Stimulated activated CD4-positive, alpha-beta T cell treated with anti-CD3 and anti-CD28 coated beads, Interleukin-2, amount 100 ng/mL, for 24 hours (primary cell): Measurements from ENCODE around the gene JPH4.

Source experiments
- DNase-seq, 2 donors: peaks; one replicate each; pipeline ENCODE4 v3.0.0-alpha.2; 2020

JPH4 gene

DNA sequence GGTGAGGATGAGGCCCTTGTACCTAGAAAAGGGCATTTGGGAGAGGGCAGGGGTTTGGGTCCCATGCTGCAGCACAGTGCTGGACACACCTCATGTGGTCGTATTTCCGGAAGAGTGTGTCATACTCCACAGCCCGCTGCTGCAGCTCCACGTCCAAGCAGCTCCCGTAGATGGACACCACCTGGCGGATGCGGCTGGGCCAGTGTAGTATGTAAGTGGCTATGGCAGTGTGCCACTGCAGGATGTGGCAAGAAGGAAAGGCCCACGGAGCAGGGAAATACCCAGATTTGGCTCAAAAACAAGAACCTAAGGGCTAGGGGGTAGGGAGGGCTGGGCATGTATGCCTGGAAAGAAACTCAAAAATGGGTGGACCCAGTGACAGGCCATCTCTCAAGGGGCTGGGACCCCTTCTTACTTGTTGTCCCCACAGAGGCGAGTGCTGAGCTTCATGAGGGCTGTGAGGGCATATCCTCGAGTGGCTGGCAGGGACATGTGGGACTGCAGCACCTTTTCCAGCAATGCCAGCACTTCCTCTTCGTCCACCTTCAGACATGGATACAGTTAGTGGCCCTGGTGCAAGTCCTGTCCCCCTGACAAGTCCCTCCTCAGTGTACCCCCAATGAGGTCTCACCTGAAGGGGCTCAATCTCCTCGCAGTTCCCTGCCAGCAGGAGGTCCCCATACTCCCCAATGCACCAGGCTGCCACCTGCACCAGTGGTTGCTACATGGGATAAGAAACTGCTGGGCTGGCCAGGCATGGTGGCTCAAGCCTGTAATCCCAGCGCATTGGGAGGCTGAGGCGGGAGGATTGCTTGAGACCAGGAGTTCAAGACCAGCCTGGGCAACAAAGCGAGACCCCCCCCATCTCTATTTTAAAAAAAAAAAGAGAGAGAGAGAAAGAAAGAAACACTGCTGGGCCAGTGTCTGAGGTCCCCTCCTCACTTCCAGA lies 16.4 kb downstream of the JPH4 start:
- no peak for DNase-seq

DNA sequence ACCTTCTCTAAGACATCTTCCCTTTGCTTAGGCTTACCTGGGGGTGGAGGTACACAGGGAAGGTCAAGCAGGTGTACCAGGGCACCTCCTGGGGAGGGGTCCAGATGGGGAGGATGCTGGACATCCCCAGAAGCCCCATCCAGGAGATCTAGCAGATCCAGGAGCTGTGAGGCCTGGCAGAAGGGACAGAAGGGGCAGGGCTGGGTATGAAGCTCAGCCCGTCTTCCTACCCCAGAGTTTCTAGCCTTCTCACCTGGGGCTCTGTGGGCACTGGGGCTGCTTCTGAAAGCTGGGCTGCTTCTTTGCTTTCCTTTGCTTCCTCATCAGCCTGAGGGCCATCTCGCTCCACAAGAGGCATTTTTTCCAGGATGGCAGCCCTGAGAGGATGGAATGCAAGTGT lies 17.3 kb downstream of the JPH4 start:
- no peak for DNase-seq

DNA sequence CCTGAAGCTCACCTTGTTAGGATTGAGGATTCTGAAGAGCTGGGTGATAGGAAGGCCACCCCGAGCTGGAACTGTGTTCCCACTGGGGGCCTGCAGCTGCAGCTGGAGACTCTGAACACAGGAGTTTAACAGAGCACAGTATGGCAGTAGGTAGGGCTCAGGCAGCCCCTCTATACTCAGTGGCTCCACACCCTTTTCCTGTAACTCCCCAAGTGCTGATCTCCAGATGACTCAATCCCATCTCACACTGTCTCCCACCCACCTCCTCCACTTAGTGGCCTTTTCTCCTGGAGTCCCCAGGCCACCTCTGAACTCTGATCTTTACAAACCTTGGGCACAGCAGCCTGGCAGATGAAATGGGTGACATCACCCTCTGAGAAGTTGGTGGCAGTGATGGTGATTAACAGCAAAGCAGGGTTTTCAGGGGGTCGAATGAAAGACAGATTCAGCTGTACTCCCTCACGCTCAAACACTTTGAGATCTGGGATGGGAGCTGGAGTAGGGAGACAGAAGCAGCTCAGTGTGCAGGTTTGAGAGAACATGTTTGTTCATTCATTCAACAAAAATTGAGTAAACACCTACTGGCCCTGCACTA lies 18.6 kb downstream of the JPH4 start:
- DNase-seq = no peak

DNA sequence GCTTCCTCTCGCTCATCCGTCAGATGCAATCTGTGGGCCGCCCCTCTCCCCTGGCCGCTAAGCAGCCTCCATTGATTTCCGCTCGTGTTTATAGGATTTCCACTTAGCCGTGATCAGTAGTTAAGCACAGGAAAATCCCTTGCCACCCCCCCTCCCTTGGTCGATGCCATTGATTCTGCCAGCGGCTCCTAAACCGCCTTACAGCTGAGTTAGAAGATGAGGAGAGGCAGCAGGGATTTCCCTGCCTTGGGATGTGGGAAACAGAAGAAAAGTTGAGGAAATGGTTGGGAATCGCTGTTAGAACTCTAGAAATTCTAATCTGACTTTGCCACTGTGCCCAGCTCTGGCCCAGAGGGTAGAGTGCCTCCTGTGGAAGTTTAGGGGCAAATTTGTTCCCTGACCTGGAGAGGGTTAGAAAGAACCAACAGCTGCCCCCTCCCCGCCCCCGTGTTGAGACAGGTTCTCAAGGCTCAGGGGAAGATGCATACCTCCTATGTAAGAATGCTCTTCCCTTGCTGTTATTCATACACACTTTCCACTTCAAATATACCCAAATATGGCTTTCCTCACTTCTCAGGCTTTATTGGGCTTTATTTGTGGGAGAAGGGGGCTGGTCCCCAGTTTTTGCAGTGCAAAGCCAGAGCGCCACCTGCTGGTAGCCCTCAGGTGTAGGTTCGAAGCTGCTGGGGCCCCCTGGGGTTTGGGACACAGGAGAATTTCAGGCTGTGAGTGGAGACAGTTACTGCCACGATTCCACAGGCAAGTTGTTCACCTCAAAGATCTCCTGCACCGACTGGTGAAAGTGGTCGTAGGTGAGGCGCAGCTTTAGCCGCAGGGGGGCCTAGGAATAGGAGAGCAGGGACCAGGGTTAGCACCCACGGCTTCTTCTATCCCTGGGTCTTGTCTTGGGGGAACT lies 19.3 kb downstream of the JPH4 start:
- DNase-seq = peak; percentile 78 to 81

DNA sequence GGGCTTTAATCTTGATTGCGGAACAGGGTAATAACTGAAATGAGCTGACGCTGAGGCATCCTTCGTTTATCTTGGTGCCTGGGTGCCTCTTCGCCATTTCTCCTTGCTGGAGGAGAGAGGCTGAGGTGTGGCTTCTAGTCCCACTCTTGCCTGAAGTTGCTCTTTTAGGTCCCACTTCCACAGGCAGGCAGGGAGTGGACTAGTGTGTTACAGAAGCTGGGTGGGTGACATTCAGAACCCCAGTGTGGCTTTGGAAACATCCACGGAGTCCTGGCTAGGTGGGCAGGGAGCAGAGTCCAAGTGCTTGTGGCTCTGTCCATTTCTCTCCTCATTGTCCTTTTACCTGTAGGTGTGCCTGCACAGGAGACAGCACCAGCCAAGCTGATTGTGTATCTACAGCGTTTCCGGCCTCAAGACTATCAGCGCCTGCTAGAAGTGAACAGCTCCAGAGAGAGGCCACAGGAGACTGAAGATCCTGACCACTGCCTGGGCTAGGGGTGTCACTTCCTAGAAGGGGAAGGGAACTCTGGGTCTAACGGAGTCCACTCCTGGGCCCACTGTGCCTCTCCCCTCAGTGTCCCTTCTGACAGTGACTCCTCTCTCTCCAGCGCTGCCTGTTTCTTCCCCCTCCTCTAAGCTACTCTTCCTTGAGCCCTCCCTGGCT lies 20.1 kb downstream of the JPH4 start:
- DNase-seq = no peak

DNA sequence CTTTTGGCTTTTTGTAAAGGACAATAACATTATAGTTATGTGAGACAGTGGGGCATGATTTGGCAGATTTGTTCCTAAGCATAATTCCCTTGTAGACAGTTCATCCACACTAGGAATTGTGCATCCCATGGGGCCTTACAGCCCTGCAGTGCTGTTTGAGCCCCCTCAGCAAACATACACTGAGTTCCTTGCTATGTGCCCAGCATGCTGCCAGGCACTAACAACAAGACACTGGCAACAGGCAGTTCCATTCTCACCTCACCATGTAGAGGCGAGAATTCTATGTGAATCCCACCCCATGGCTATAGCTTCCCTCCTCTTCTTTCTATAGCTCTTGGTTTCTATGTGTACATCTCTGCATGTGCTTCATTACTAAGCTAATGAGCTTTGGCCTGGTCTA lies 20.6 kb downstream of the JPH4 start:
- DNase-seq = no peak

DNA sequence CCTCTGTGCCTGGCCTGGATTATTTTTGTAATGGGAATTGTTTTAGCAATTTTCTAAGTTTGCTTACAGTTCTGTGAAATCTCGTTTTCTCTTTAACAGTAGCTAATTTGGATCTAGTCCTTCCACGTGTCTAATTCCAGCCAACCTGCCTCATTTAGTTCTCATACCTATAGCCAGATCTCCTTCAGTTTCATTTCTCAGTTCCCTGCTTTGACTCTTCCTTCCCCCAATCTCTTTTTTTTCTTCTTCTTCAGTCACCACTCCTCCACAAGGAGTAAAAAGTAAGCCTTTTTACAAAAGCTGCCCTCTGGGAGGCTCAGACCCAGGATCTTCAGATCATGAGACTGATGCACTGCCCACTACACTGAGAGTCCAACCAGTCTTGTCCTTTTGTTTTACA lies 21.1 kb downstream of the JPH4 start:
- DNase-seq = no peak

DNA sequence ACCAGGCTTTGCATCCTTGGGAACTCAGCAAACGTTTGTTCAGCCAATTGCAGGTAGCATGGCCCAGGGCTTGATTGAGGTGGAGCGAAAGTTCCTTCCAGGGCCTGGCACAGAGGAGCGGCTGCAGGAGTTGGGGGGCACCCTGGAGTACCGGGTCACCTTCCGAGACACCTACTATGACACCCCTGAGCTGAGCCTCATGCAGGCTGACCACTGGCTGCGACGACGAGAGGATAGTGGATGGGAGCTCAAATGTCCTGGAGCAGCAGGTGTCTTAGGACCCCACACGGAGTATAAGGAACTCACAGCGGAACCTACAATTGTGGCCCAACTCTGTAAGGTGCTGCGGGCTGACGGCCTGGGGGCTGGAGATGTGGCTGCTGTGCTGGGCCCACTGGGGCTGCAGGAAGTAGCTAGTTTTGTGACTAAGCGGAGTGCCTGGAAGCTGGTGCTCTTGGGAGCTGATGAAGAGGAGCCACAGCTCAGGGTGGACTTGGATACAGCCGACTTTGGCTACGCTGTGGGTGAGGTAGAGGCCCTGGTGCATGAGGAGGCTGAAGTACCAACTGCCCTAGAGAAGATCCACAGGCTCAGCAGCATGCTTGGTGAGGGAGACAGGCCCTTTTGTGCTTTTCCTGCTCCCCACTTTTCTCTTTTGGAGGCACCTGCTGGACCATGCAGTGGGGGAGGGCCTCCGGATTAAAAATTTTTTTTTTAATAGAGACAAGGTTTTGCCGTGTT lies 21.7 kb downstream of the JPH4 start:
- no peak for DNase-seq

DNA sequence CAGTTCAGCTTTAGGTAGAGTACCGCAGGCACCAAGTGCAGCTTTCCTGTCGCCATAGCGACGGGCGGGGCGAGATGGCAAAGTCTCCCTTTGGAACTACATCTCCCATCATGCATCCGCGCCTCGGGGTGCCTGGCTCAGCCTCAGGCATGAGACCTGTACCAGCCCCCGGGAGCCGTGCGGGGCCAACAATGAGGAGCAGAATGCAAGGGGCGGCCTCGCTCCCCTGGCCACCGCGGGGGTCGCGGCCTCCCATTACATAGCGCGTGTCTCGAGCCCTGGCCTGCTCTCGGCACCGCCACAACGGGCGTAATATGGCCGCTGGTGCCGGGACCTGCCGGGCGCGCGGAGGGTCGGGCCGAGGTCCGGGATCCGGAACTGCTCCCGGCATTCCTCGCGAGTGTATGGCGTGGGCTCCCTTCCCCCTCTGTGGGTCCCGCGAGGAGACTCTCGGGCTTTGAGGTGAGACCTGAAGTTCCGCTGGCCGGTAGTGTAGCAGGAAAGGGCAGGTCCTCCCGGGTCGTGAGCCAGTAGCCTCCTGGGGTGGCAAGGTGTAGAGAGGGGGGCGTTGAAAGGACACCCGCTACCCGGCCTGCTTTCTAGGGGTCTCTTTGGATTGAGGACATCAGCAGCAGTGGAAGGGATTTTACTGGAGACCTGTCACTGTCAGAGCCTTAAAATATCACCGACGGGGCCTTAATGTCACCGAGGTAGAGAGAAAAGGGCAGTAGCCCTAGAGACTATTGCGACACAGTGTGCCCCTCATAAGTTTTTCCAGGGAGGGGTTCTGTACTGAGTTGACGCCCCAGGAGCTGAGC lies 22.5 kb downstream of the JPH4 start, which contains the start of gene THTPA:
Gene THTPA (plus strand): TSS at position 390 of the 818 bp plus-strand sequence. CDS start 487 bp downstream, outside the sequence.
- DNase-seq = peak; percentile 93

DNA sequence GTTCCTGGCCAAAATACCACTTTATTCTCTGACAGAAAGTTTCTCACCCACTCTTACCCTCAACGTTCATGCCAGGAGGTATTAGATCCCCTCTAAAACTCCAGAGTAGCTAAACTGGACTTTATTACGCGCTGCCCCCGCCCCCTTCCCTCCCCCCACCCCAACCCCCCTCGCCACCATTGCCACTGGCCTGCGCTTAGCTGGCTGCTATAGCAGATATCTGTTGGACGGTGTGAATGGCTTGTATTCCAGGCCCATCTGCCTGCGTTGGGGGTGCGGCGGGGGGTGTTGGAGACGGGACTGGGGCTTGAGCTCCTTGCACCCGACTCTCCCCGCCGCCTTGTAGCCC lies 23.1 kb downstream of the JPH4 start:
- DNase-seq = no peak

DNA sequence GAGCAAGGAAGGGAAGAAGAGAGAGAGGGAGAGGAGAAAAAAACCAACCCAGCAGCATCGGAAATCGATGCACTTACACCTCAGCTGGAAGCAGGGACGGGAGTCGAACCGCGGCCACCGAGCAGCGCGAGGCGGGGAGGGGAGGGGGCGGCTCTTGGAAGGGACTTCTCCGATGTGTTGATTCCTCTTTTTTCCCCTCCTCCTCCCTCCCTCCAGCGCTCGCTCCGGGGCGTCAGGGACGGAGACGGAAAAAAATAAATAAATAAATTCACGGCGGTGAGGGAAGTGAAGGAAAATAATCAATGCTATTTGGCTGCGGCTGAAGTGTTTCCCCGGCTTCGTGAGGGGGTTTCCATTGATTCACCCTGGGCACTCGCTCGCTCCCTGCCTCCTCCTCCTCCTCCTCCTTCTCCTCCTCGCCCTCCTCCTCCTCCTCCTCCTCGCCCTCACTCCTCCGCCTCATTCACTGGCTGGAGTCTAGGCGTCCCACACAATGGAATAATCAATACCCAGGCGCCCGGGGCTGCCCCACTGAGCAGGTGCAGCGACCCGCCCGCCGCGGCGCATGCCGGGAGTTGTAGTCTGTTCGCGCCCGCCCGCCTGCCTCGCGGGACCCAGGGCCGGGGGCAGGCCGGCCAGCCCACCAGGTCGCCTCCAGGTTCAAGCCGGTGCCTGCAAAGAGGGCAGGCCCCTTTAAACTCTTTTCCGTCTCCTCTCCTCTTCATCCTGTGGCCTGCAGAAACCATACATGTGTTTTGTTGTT lies 27.1 kb downstream of the JPH4 start, which contains the start of gene ZFHX2:
Gene ZFHX2 (minus strand): TSS at position 500 of the 763 bp plus-strand sequence. CDS start 16,440 bp downstream, outside the sequence.
- DNase-seq = peak; percentile 84 to 90

DNA sequence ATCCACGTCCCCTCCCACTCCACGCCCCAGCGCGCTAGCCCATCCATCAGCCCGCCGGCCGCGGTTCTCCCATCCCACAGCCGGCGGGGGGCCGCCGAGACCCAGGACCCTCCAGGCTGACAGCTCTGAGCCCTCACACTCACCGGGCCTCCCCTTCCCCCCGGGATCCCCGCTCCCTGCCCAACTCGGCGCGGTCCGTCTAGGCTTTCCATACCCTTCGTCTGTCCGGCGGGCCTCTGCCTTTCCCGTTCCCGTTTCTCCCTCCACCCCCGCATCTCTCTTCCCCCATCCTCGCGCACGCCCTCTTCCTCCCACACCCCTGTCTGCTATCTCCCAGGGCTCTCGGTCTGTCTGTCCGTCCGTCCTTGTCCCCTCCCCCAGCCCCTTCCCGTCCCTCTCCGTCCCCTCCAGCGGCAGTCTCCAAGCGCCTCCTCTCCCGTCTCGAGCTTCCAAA lies 27.8 kb downstream of the JPH4 start:
- no peak for DNase-seq

DNA sequence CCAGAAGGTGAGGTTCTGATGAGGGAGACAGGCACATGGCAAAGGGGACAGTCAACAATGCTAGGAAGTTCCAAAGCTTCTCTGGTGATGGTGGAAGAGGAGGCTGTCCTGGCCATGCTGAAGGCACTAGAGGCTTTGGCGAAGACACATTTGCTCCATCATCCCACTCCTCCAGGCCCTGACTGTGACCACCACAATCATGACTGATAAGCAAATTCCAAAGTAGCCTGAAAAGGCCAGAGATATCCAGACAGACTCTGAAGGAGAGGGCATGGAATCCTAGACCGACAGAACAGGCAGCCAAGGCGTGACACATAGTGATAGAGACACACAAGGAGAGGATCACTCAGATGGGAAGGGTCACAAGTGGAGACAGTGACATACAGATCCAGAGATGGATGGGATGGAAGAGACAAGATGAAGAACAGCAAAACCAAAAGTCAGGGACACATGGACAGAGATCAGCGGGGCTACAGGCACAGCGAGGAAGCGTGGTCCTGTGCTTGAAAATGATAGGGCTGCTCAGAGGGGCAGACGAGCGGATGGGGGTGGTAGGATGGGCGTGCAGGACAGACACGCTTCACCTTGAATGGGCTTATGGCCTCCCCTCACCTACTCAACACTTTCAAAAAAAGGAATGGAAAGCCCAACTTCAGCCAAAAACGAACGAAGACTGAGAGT lies 28.3 kb downstream of the JPH4 start:
- DNase-seq = no peak

DNA sequence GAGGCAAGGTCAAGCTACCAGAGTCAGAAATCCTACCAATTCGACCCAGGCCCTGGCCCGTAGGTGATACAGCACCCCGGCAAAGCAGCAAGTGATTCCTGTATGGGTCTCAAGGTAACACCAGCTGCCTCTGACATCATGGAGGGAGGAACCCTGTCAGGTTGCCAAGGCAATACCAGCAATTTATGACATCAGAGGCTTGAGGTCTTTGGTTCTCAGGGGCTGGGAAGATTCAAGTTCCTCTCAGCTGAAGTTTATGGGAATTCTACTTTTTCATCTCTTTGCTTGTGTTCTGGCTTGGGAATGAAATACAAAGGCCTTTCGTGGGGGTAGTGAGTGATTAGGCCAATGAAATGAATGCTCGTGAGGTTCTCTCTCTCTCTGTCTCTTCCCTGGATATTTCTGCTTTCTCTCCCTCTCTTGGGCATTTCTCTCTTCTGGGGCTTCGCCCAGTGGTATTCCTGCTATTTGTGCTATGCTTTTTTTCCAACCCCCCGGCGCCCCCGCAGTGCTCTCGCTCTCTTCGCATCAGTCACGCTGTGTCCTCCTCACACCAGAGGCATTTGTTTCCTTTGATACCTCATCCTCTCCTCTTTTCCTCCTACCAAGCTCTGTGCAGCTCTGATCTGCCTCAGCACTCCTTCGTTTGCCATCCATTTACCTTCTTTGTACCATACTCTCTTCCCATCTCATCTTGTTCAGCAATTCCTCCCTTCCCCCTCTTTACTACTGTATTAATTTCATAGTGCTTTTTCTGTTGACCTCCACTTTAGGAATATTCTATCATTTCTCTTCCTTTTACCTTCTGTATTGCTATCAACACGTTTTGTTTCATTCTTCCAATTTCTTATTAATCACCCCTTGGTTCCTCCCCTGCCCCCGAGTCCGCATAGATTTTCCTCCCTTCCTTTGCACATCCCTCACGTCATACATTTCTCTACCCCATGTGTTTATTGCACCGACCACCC lies 30.0 kb downstream of the JPH4 start:
- DNase-seq = no peak

DNA sequence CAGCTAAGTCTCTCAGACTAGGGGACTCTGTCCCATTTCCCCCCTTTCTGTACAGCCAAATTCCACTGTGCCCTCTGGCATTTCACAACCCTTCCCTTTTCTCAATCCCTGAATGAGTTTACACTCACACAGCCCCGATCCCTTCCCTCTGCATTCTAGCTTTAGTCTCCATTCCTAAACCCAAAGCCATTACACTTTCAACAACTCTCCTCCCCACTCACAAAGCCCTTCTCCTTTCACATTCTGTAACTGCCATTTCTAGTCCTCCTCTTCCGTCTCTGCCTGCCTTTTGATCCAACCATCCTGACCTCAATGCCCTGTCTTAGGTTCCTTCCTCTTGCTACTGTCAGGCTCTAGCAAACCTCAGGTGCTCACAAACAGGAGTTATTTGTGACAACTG lies 30.7 kb downstream of the JPH4 start:
- DNase-seq = no peak

DNA sequence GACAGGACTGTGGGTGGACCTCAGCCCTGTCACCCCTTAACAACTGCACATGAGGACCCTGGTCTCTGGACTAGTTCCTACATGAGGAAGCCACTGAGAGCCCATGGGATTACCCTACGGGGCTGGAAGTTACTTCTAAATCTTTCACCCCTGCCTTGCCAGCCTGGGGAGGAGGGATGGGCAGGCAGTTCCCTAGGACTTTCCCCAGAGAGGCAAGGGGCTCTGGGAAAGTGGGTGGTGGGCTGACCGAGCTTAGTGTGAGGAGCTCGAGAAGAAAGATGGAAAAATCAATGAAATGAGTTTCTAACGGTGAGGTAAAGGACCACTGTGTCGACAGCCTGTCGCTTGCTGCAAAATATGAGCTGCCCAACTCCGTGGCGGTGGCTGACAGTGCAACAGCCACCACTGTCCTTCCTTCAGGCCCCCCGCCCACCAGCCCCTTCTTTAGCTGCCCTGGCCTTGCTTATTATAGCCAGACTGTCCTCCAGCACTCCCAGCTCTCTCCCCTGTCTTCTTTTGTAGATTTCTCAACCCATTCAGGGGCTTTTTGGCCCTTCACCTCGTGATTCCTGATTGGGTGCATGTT lies 32.0 kb downstream of the JPH4 start:
- no peak for DNase-seq

DNA sequence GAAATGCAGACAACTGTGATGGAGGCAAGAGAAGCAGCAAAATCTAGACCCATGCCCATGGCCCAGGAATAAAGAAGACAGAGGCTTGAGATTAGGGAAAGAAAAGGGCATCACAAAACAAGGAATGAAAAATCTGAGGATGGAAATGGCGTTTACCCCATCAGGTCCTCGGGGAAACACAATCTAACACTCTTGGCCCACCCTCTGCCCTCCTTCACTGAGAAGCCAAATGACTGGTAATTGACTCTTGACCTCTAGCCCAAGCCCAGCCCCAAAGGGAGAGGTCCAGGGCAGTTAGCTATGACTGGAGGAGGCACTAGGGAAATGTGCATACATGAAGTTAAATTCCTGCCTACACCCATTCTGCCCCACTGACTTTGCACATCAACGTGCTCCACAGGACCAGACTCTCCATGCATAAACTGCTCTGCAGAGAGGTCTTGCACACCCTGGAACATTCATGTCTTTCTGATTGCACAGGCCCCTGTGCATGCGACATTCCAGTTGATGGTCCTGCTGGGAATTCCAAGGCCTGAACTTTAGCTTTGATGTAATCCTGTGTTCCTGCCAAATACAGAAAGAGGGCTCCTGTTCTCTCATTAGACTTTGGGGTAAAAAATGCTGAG lies 32.7 kb downstream of the JPH4 start:
- no peak for DNase-seq
